ENCODE results near the gene TMEM132E.

DNA sequence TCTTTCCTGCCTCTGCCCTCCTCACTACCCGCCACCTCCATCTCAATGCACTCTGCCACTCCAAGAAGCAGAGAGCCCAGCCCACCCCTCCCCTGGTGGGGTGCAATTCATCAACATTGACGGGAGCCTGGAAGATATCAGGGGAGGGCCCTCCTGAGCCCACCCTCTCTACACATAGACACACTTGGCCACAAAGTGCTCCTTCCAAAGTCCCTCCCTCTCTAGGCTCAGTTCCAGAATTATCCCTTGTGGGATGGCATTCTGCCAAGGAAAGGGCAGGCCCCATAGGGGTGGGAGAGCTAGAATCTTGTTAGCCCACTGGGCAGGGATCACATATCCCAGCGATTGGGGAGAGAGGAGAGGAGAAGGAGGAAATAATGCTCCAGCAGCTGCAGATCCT lies 66.2 kb downstream of the TMEM132E start:
- TF ChIP-seq CTCF (IDR thresholded peaks at IDR 0.05; ENCODE audit: low read length) (no peak), EZH2 (IDR thresholded peaks at IDR 0.05; ENCODE audit: borderline replicate concordance, low read length) (no peak)
